Dedifferentiated amniotic fluid mesenchymal stem cell (primary cell): ENCODE results near the gene OR2T2.
"Not testable (repeated sequence)": the region's sequence is repeated elsewhere in the genome, so short reads cannot be mapped to it uniquely, and the experiment has no call there.

ENCODE experiments used
- DNase-seq: peaks from one replicate; pipeline ENCODE4 v3.0.0-alpha.2; 2016; ENCODE audit errors: extremely low spot score

The OR2T2 gene

GRCh38 chr1:248450466-248451145 lies 5.2 kb downstream of the OR2T2 start:
- not testable (repeated sequence) for DNase-seq

- not testable (repeated sequence) for DNase-seq
Measured at GRCh38 chr1:248453619-248454018, 8.2 kb downstream of the OR2T2 start.

- DNase-seq: not testable (repeated sequence)
Measured at GRCh38 chr1:248455045-248455444, 9.6 kb downstream of the OR2T2 start.

GRCh38 chr1:248456635-248457034 lies 11.2 kb downstream of the OR2T2 start:
- not testable (repeated sequence) for DNase-seq

- DNase-seq: not testable (repeated sequence)
Measured at GRCh38 chr1:248459117-248459516, 13.7 kb downstream of the OR2T2 start.

DNA sequence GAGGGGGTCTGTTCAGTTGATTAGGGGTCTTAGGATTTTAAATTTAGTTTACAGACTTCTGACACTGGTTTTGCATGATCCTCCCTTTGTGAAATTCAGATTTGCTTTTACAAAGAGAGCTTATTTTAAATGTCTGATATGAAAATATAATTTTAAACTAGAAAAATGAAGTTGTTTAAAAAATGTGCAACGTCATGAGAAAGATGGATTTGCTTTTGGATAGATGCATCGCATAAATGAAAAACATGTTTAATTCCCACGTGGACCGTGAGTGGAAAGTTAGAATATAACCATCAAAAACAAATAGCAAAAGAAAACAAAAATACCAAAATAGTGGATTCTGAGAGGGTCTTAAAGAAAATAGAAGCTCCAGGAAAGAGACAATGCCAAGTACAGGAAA lies 25.7 kb downstream of the OR2T2 start:
- DNase-seq: no peak

DNA sequence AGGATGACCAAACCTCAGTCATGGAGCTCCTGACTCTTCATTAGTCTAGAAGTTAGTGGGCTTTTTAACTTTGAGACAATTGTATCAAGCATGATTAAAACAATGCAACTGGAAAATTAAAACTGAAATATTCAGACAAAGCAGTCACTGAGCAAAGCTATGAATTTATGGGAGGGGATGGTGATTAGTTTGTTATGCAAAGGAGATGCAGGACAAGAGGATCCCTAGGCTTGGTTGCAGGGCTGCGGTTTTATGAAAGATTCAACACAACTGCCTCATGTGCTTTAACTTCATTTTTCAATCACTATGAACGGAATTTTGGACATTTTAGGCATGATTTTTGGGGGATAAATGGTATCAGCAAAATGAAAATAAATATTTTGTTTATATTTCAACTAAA lies 26.7 kb downstream of the OR2T2 start:
- not testable (repeated sequence) for DNase-seq

GRCh38 chr1:248473051-248473450 lies 27.6 kb downstream of the OR2T2 start, which contains the start of gene OR2T3:
Gene OR2T3, plus strand, starts transcription at chr1:248473351. Its CDS starts 0 bp downstream, at chr1:248473351.
- DNase-seq: not testable (repeated sequence)

- DNase-seq: not testable (repeated sequence)
Measured at GRCh38 chr1:248475660-248476059, 30.2 kb downstream of the OR2T2 start.

DNA sequence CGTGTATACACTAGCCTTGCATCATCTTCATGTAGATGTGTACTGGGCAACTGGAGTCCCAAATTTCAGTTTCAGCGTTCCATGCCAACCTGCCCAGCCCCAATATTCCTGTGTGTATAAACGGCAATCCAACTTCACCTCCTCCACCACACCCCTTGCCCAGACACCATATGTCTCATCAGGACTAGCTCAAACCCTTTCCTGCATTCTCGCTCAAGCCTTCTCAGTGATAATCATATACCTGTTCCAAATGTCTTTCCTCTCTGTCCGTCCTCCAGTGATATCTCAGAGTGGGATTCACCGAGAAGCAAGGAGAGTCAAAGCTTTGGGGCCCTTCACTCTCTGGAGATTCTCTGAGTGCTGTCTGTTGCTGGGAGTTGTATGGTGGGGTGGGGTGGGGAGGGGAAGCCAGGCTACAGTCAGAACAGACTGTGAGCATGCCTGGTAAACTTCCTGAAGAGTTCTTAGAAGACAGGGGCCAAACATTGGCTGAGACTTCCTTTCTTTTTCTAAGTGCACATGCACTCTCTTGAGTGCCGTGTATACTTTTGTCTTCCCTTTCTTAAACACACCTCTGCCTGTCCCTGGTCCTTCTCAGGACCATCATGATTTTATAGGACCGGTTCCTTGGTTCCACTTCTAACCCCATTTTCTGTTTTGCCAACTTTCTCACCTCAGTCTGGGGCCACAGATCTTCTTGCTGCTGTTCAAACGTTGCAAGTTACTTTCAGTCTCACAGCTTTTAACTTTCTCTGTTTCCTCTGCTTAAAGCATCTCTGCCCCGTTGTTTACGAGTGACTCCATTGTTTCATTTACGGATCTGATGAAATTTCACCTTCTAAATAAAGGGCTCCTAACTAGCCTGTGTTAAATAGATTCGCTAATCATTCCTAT lies 36.5 kb downstream of the OR2T2 start:
- DNase-seq: not testable (repeated sequence)

- not testable (repeated sequence) for DNase-seq
Measured at GRCh38 chr1:248488289-248488688, 42.9 kb downstream of the OR2T2 start, which contains the start of gene OR2T5. Gene OR2T5, plus strand, starts transcription at chr1:248488589. Its CDS starts 0 bp downstream, at chr1:248488589.

GRCh38 chr1:248496661-248497060 lies 51.2 kb downstream of the OR2T2 start:
- not testable (repeated sequence) for DNase-seq

GRCh38 chr1:248500305-248501035 lies 55.0 kb downstream of the OR2T2 start:
- DNase-seq: not testable (repeated sequence)
